HepG2 (cell line): ENCODE data around the gene TAGLN. TPM values are rescaled to one million over a fixed set of nuclear protein-coding genes. Genes with fewer than 3 reads are reported as not detected.

Experiments used
- ATAC-seq: fragments of 200-7000 bp; cut with Tn5 transposase; 3 replicates; pipeline ENCODE4 v1.9.1; 2020; ENCODE audit warnings: mild to moderate bottlenecking, moderate library complexity
- BruUV-seq: library from RNA; stranded (reverse); fragments of 400-500 nt; replicated peaks from 2 replicates; lab custom pipeline; 2021; lab: Mats Ljungman, UMichigan
- CTCF ChIA-PET: fragments of 300-600 bp; formaldehyde crosslinking; extraction: SDS; loops from one replicate; lab custom pipeline; 2021; ENCODE audit warnings: low total read pairs, inconsistent platforms, low intra/inter-chr PET ratio; lab: Yijun Ruan, JAX
- POLR2A ChIA-PET: fragments of 350-600 bp; sonication (Branson Sonifier 250); formaldehyde crosslinking; loops from one replicate; lab custom pipeline; 2020; ENCODE audit warnings: antibody characterized with exemption, inconsistent platforms; lab: Yijun Ruan, JAX
- DNase-seq: peaks from one replicate; pipeline ENCODE4 v3.0.0-alpha.2; 2015; ENCODE audit warnings: low spot score
- FAIRE-seq: peaks from 3 replicates; lab custom pipeline; 2011; peaks lifted over from hg19 to GRCh38; lab: Jason Lieb, UNC
- H2AFZ ChIP-seq: one replicate; pipeline ENCODE4 v1.6.1; 2011; ENCODE audit warnings: low read length, inconsistent platforms
- H3K27ac ChIP-seq: fragments of 300-600 bp; 3 replicates; pipeline ENCODE4 v1.8.0; 2011; ENCODE audit warnings: mixed run types, mild to moderate bottlenecking, mixed read lengths, low read length, inconsistent platforms; ENCODE audit not compliant: insufficient read depth; ENCODE audit errors: extremely low read length
- H3K27me3 ChIP-seq, 2 experiments: fragments of 200-600 bp in 1 of 2; 2 replicates in 1 of 2; 3 replicates in 1 of 2; pipeline versions ENCODE4 v1.6.0 to v1.8.0; 2011; ENCODE audit warnings: low read length in 2 of 2, mild to moderate bottlenecking in 2 of 2, moderate library complexity in 2 of 2, inconsistent platforms in 1 of 2; ENCODE audit not compliant: insufficient read depth in 2 of 2, control insufficient read depth in 1 of 2
- H3K36me3 ChIP-seq, 2 experiments: fragments of 200-600 bp in 1 of 2; replicated peaks in 1 of 2; 2 replicates in 1 of 2; 3 replicates in 1 of 2; pipeline versions ENCODE4 v1.5.1 to v1.8.0; 2011; ENCODE audit warnings: low read length in 2 of 2, inconsistent platforms in 1 of 2; ENCODE audit not compliant: insufficient read depth in 2 of 2, control insufficient read depth in 1 of 2
- H3K4me1 ChIP-seq: 2 replicates; pipeline ENCODE4 v1.5.1; 2012; ENCODE audit warnings: low read length, inconsistent platforms; ENCODE audit not compliant: insufficient read depth
- H3K4me2 ChIP-seq: 2 replicates; pipeline ENCODE4 v1.6.0; 2011; ENCODE audit warnings: low read depth, low read length, inconsistent platforms
- H3K4me3 ChIP-seq, 3 experiments: fragments of 200-600 bp in 1 of 3; sonication (generic), shearing (Covaris generic) in 1 of 3; replicated peaks in 1 of 3; 2 replicates each; pipeline ENCODE4 v1.5.1; 2011 to 2016; ENCODE audit warnings: low read length in 3 of 3, inconsistent platforms in 2 of 3, low read depth in 2 of 3, mild to moderate bottlenecking in 2 of 3, control low read depth in 1 of 3, mixed read lengths in 1 of 3; ENCODE audit not compliant: insufficient read depth in 1 of 3
- H3K79me2 ChIP-seq: one replicate; pipeline ENCODE4 v1.6.1; 2011; ENCODE audit warnings: low read length, inconsistent platforms; ENCODE audit not compliant: insufficient read depth
- H3K9ac ChIP-seq: 2 replicates; pipeline ENCODE4 v1.6.0; 2011; ENCODE audit warnings: mild to moderate bottlenecking, low read depth, low read length, inconsistent platforms; ENCODE audit not compliant: insufficient read depth
- H3K9me3 ChIP-seq: 2 replicates; pipeline ENCODE4 v1.5.1; 2012; ENCODE audit warnings: mild to moderate bottlenecking, low read length
- H4K20me1 ChIP-seq: 2 replicates; pipeline ENCODE4 v1.6.0; 2011; ENCODE audit warnings: inconsistent platforms, mild to moderate bottlenecking, low read length, moderate library complexity; ENCODE audit not compliant: insufficient read depth
- FOXC1 ChIP-seq: sonication (generic); formaldehyde crosslinking; IDR thresholded peaks from 2 replicates; pipeline ENCODE4 v1.8.0; 2022; ENCODE audit warnings: mild to moderate bottlenecking, missing genetic modification reagents, borderline replicate concordance
- ZBTB4 ChIP-seq: sonication (generic); formaldehyde crosslinking; IDR thresholded peaks from 2 replicates; pipeline ENCODE4 v1.4.0; 2020; ENCODE audit warnings: missing genetic modification reagents, mild to moderate bottlenecking, borderline replicate concordance
- ZFP91 ChIP-seq: sonication (generic); formaldehyde crosslinking; IDR thresholded peaks from 2 replicates; pipeline ENCODE4 v1.9.0; 2022; ENCODE audit warnings: missing genetic modification reagents, mild to moderate bottlenecking, borderline replicate concordance
- WGBS: methylation state at CpG from one replicate; pipeline ENCODE4 v1.1.6; 2017; ENCODE audit warnings: low lambda C conversion rate; 5-methylcytosine and 5-hydroxymethylcytosine counted together
- in situ Hi-C: cut with HindIII; loops from 2 replicates; pipeline ENCODE4 v1.10.0; 2017; ENCODE audit warnings: low pct_unique_long_range_greater_than_20kb; ENCODE audit not compliant: extremely low pct_ligation_motif_present
- intact Hi-C: fragments of 100-400 bp; cut with micrococcal nuclease; formaldehyde crosslinking; loops from one replicate; pipeline ENCODE4 v1.10.0; 2022; ENCODE audit not compliant: unreplicated experiment
- polyA plus RNA-seq, 8 experiments: library from polyadenylated mRNA; depleted of rRNA in 3 of 8; stranded (reverse) in 7 of 8; unstranded in 1 of 8; fragments of >200 nt; fragmentation: Illumina TruSeq in 4 of 8; extraction: Trizol in 4 of 8; gene quantifications; 2 replicates each; pipeline versions ENCODE4 v1.2.1 to v1.2.3, GENCODE V29; 2011 to 2016; ENCODE audit warnings: low read depth in 4 of 8, missing spikeins in 1 of 8, mixed read lengths in 1 of 8; ENCODE audit not compliant: insufficient read depth in 1 of 8
- total RNA-seq, 5 experiments: library from RNA; depleted of rRNA; stranded (reverse); fragments of >200 nt; fragmentation: Illumina TruSeq; extraction: Trizol; gene quantifications; 2 replicates each; pipeline ENCODE4 v1.2.3, GENCODE V29; 2016; ENCODE audit warnings: low read depth in 1 of 5

TAGLN gene
- total and polyA plus RNA-seq, 2 of the 13 experiments (the other 11 are each of a cell fraction or from before 2014, with no cell fraction given): 12.6 to 75.4 TPM

GRCh38 chr11:117181586-117182550, 17.3 kb upstream of the TAGLN start:
- no peak for ATAC-seq
- Histone ChIP-seq H3K79me2 (peaks cover 6% of the 10 kb centered on the region), H3K4me2 (no peak overlapping the region; the same call in 1 of the 2 replicates), H2AFZ (no peak overlapping the region)
- intact Hi-C loops: loop anchor here (1.0 kb wide), 1 partner anchor 44 kb away; no protein-coding TSS in a partner anchor
- DNase-seq: no peak
- POLR2A ChIA-PET: interaction anchor here (1.5 kb wide), 1 partner anchor 37 kb away, joined by 5 read pairs; the partner anchor contains the start of gene PAFAH1B2
- BruUV-seq: no TSS peak
- TF ChIP-seq ZFP91 (CRISPR knock-in tag) (no peak; the same call in 1 of the 2 replicates), ZBTB4 (CRISPR knock-in tag) (0 out of 2 replicates have a peak, but pooled peaks have one; percentile 8), FOXC1 (CRISPR knock-in tag) (no peak)
- TF ChIP-seq, all 625 proteins: peak for 1
- in situ Hi-C loops: loop anchor here (5.0 kb wide), 1 partner anchor 40 kb away; no protein-coding TSS in a partner anchor
- Histone ChIP-seq H3K9me3 (no peaks in the 10 kb centered on the region), H3K9ac (no peak overlapping the region), H3K36me3 (peaks cover 3 to 12% of the 10 kb centered on the region in 2 experiments; a peak in 4 of 5 replicates), H4K20me1 (no peaks in the 10 kb centered on the region; the same call in 1 of the 2 replicates), H3K4me1 (peaks cover 41% of the 10 kb centered on the region), H3K27ac (no peak overlapping the region), H3K27me3 (no peaks in the 10 kb centered on the region; a peak in 1 of 5 replicates), H3K4me3 (no peak overlapping the region)
- FAIRE-seq: no peak
- CTCF ChIA-PET: interaction anchor here (1.3 to 1.9 kb wide), 3 partner anchors 45 to 50 kb away, joined by 3 to 32 read pairs (median 7); partner anchors contain the start of genes PCSK7 and RNF214
- WGBS: 97% methylated on average over 13 of the region's 22 CpGs
